ENCODE results near the gene NSMCE3. TPM values are rescaled to one million over a fixed set of nuclear protein-coding genes. Genes with fewer than 3 reads are reported as not detected.

NSMCE3 gene
- total and polyA plus RNA-seq, 4 donors, result 2.3 to 3.3 (median 2.8) TPM

- Histone ChIP-seq H3K4me1 (ENCODE audit: control insufficient read depth in 4 of 4, insufficient read depth in 4 of 4, low read length in 3 of 4) (no peaks in the 10 kb centered on the region), H3K36me3 (ENCODE audit: control insufficient read depth in 4 of 4, insufficient read depth in 3 of 4, low read depth in 1 of 4, low read length in 3 of 4) (no peaks in the 10 kb centered on the region)
- 70% methylated on average over 3 of the region's 3 CpGs for WGBS
Observed at GRCh38 chr15:29305556-29305955, 35.9 kb upstream of the NSMCE3 start.

GRCh38 chr15:29302871-29303270 is 33.2 kb upstream of the NSMCE3 start:
- Histone ChIP-seq H3K27me3 (ENCODE audit: control insufficient read depth in 4 of 4, insufficient read depth in 4 of 4, low read length in 3 of 4) (peaks cover 0 to 6% (median 0%) of the 10 kb centered on the region in 4 donors), H3K4me3 (ENCODE audit: low read depth in 1 of 3, low read length in 3 of 3) (no peak overlapping the region), H3K36me3 (ENCODE audit: control insufficient read depth in 4 of 4, insufficient read depth in 3 of 4, low read depth in 1 of 4, low read length in 3 of 4) (no peaks in the 10 kb centered on the region), H3K9ac (ENCODE audit: low read depth in 1 of 2, low read length in 2 of 2) (no peak overlapping the region), H3K9me3 (ENCODE audit: control insufficient read depth in 4 of 4, low read length in 3 of 4) (no peaks in the 10 kb centered on the region), H3K4me1 (ENCODE audit: control insufficient read depth in 4 of 4, insufficient read depth in 4 of 4, low read length in 3 of 4) (no peaks in the 10 kb centered on the region), H3K27ac (ENCODE audit: low read depth in 1 of 2, low read length in 2 of 2) (no peak overlapping the region)
- 89% methylated on average over 7 of the region's 7 CpGs for WGBS
- TF ChIP-seq REST (IDR thresholded peaks at IDR 0.05), result no peak
- no peak for TF ChIP-seq FOXA2 (IDR thresholded peaks at IDR 0.05)
- TF ChIP-seq JUND (IDR thresholded peaks at IDR 0.05), result no peak
- TF ChIP-seq SP1 (IDR thresholded peaks at IDR 0.05), result no peak
- no peak for TF ChIP-seq NR2F2 (IDR thresholded peaks at IDR 0.05)
- no peak for TF ChIP-seq ATF3 (IDR thresholded peaks at IDR 0.05)
- no peak for DNase-seq (ENCODE audit: low spot score)

More at GRCh38 chr15:29305556-29305955, 35.9 kb upstream of the NSMCE3 start:
- no peak for DNase-seq (ENCODE audit: low spot score)
- H3K27ac ChIP-seq (ENCODE audit: low read depth in 1 of 2, low read length in 2 of 2), result no peak overlapping the region
- no peaks in the 10 kb centered on the region for H3K9me3 ChIP-seq (ENCODE audit: control insufficient read depth in 4 of 4, low read length in 3 of 4)
- peaks cover 0 to 9% (median 0%) of the 10 kb centered on the region in 4 donors for H3K27me3 ChIP-seq (ENCODE audit: control insufficient read depth in 4 of 4, insufficient read depth in 4 of 4, low read length in 3 of 4)
- TF ChIP-seq NR2F2 (IDR thresholded peaks at IDR 0.05) (no peak), TAF1 (conservative IDR thresholded peaks at IDR 0.05) (no peak), ATF3 (IDR thresholded peaks at IDR 0.05) (no peak), JUND (IDR thresholded peaks at IDR 0.05) (no peak), GABPA (IDR thresholded peaks at IDR 0.05 in 1 of 2, conservative IDR thresholded peaks at IDR 0.05 in 1 of 2) (no peak), ZBTB33 (IDR thresholded peaks at IDR 0.05) (no peak), RXRA (IDR thresholded peaks at IDR 0.05) (no peak), FOXA2 (IDR thresholded peaks at IDR 0.05) (no peak), REST (IDR thresholded peaks at IDR 0.05) (no peak), HNF4G (IDR thresholded peaks at IDR 0.05) (no peak)
- H3K4me3 ChIP-seq (ENCODE audit: low read depth in 1 of 3, low read length in 3 of 3), result no peak overlapping the region
- H3K9ac ChIP-seq (ENCODE audit: low read depth in 1 of 2, low read length in 2 of 2), result no peak overlapping the region
